ENCODE data around the gene PGM2. TPM values are rescaled to one million over a fixed set of nuclear protein-coding genes. Genes with fewer than 3 reads are reported as not detected.

PGM2 gene
- total and polyA plus RNA-seq, 10 of the 15 experiments (the other 5 are each of a cell fraction or from before 2014, with no cell fraction given): 11.9 to 41.7 (median 37.1) TPM

DNA sequence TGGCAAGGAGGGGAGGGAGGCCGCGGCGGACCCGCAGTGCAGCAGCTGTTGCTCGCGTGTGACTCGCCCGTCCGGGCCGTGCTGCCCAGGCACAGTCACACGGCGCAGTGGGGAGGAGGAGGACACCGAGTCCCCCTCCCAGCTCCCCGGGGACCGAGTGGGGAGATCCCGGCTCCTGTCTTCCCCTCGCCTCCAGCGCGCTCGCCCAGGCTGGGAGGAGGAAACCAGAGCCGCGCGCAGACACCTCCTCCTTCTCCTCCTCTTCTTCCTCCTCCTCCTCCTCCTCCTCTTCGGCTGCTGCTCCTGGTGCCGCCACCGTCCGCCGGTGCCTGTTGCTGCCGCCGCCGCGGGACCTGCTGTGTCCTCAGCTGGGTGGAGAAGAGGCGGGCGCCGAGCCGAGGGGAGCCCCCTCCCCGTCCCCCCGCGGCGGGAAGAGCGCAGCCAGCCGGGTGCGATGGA is 64.3 kb downstream of the PGM2 start, which contains the start of gene TBC1D1:
Gene TBC1D1, plus strand, starts transcription at position 284 of the 459 bp plus-strand sequence. CDS start 11,012 bp downstream, outside the sequence.
- H2AFZ ChIP-seq (ENCODE audit: control insufficient read depth, low read depth, low read length): peak within 1 kb of the TSS; percentile 71
- peak; percentile 57 for ATAC-seq
- peaks cover 13% of the 10 kb centered on the region for H3K4me1 ChIP-seq (ENCODE audit: control insufficient read depth, insufficient read depth, low read length)
- RAD21 ChIA-PET (ENCODE audit: unreplicated experiment): interaction anchor here (0.6 to 3.8 kb wide), 7 partner anchors 31 to 243 kb away, joined by 3 to 29 read pairs (median 4); partner anchors contain the start of gene PGM2
- POLR2A ChIA-PET: interaction anchor here (0.5 to 2.7 kb wide), 5 partner anchors 61 to 1981 kb away, joined by 3 to 14 read pairs (median 3); partner anchors contain the start of gene PGM2
- H3K9me3 ChIP-seq (replicated peaks; ENCODE audit: control insufficient read depth, insufficient read depth, low read length): no peaks in the 10 kb centered on the region
- SMC1A ChIA-PET (ENCODE audit: uncharacterized antibody, unreplicated experiment): interaction anchor here (1.0 to 1.4 kb wide), 3 partner anchors 15 to 145 kb away, joined by 4 to 5 read pairs (median 4); no protein-coding TSS in a partner anchor
- no peaks in the 10 kb centered on the region for H3K27me3 ChIP-seq (replicated peaks in 1 of 2; ENCODE audit: control insufficient read depth in 2 of 2, insufficient read depth in 2 of 2, low read length in 1 of 2)
- H3K9ac ChIP-seq (ENCODE audit: control insufficient read depth, insufficient read depth, low read length): peak within 1 kb of the TSS; percentile 68
- no peak for FAIRE-seq
- H3K4me3 ChIP-seq: peak within 1 kb of the TSS; percentile 59
- in situ Hi-C loops (cut with MboI): no loop called here
- WGBS (ENCODE audit: insufficient coverage, insufficient replicate concordance, low lambda C conversion rate, missing lambda C conversion rate): 1% methylated on average over 14 of the region's 43 CpGs
- no peaks in the 10 kb centered on the region for H4K20me1 ChIP-seq (ENCODE audit: control insufficient read depth, insufficient read depth)
- no peaks in the 10 kb centered on the region; a peak in 1 of 4 replicates for H3K36me3 ChIP-seq (ENCODE audit: control insufficient read depth in 2 of 2, insufficient read depth in 2 of 2, low read length in 1 of 2)
- peaks cover 17% of the 10 kb centered on the region for H3K79me2 ChIP-seq (ENCODE audit: control insufficient read depth, insufficient read depth, low read length)
- peak within 1 kb of the TSS; percentile 70 for H3K27ac ChIP-seq (ENCODE audit: control insufficient read depth, insufficient read depth)
- intact Hi-C loops (cut with micrococcal nuclease; ENCODE audit: unreplicated experiment): loop anchor here (1.0 to 10.0 kb wide), 6 partner anchors 64 to 1649 kb away; partner anchors contain the start of genes ARAP2 and PGM2
- no peak for DNase-seq (ENCODE audit: low read depth, low spot score)
- CTCF ChIA-PET: interaction anchor here (0.6 to 1.4 kb wide), 3 partner anchors 54 to 297 kb away, joined by 3 to 4 read pairs (median 3); no protein-coding TSS in a partner anchor
- BruUV-seq (replicated peaks): no TSS peak
- peak within 1 kb of the TSS; percentile 82 for H3K4me2 ChIP-seq (ENCODE audit: control insufficient read depth, insufficient read depth)
- TF ChIP-seq TCF12 (IDR thresholded peaks at IDR 0.05; ENCODE audit: low read depth, low read length) (peak; percentile 69; the same call in 1 of the 2 replicates), MYB (IDR thresholded peaks at IDR 0.05; ENCODE audit: borderline replicate concordance, low read depth, low read length) (no peak), EED (IDR thresholded peaks at IDR 0.05; ENCODE audit: low read depth) (no peak), BACH1 (IDR thresholded peaks at IDR 0.05; ENCODE audit: borderline replicate concordance) (no peak), MEF2A (IDR thresholded peaks at IDR 0.05; ENCODE audit: insufficient read depth, low read depth, low read length) (no peak), ZNF622 (IDR thresholded peaks at IDR 0.05) (no peak), HDAC2 (IDR thresholded peaks at IDR 0.05) (no peak), EGR1 (IDR thresholded peaks at IDR 0.05; ENCODE audit: borderline replicate concordance in 1 of 2, low read depth in 2 of 2, low read length in 2 of 2) (0 out of 3 replicates have a peak, but pooled peaks of 1 of the 2 experiments have one; percentile 26), SMC3 (IDR thresholded peaks at IDR 0.05; ENCODE audit: borderline replicate concordance, low read length) (no peak), TCF7 (IDR thresholded peaks at IDR 0.05; ENCODE audit: borderline replicate concordance) (no peak), PAX5 (IDR thresholded peaks at IDR 0.05; ENCODE audit: borderline replicate concordance, low read depth, low read length) (peak; percentile 34; the same call in 1 of the 2 replicates), DPF2 (IDR thresholded peaks at IDR 0.05) (no peak; the same call in 1 of the 2 replicates), YBX1 (IDR thresholded peaks at IDR 0.05) (no peak), MYC (IDR thresholded peaks at IDR 0.05; ENCODE audit: insufficient read depth, insufficient read length, insufficient replicate concordance, low read length, severe bottlenecking) (no peak)
- TF ChIP-seq, protein P1, sequence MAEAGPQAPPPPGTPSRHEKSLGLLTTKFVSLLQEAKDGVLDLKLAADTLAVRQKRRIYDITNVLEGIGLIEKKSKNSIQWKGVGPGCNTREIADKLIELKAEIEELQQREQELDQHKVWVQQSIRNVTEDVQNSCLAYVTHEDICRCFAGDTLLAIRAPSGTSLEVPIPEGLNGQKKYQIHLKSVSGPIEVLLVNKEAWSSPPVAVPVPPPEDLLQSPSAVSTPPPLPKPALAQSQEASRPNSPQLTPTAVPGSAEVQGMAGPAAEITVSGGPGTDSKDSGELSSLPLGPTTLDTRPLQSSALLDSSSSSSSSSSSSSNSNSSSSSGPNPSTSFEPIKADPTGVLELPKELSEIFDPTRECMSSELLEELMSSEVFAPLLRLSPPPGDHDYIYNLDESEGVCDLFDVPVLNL (IDR thresholded peaks at IDR 0.05; ENCODE audit: low read depth, low read length): no peak
- TF ChIP-seq, protein P2, sequence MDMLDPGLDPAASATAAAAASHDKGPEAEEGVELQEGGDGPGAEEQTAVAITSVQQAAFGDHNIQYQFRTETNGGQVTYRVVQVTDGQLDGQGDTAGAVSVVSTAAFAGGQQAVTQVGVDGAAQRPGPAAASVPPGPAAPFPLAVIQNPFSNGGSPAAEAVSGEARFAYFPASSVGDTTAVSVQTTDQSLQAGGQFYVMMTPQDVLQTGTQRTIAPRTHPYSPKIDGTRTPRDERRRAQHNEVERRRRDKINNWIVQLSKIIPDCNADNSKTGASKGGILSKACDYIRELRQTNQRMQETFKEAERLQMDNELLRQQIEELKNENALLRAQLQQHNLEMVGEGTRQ (IDR thresholded peaks at IDR 0.05; ENCODE audit: borderline replicate concordance, low read depth, low read length): no peak
- TF ChIP-seq, protein P3, sequence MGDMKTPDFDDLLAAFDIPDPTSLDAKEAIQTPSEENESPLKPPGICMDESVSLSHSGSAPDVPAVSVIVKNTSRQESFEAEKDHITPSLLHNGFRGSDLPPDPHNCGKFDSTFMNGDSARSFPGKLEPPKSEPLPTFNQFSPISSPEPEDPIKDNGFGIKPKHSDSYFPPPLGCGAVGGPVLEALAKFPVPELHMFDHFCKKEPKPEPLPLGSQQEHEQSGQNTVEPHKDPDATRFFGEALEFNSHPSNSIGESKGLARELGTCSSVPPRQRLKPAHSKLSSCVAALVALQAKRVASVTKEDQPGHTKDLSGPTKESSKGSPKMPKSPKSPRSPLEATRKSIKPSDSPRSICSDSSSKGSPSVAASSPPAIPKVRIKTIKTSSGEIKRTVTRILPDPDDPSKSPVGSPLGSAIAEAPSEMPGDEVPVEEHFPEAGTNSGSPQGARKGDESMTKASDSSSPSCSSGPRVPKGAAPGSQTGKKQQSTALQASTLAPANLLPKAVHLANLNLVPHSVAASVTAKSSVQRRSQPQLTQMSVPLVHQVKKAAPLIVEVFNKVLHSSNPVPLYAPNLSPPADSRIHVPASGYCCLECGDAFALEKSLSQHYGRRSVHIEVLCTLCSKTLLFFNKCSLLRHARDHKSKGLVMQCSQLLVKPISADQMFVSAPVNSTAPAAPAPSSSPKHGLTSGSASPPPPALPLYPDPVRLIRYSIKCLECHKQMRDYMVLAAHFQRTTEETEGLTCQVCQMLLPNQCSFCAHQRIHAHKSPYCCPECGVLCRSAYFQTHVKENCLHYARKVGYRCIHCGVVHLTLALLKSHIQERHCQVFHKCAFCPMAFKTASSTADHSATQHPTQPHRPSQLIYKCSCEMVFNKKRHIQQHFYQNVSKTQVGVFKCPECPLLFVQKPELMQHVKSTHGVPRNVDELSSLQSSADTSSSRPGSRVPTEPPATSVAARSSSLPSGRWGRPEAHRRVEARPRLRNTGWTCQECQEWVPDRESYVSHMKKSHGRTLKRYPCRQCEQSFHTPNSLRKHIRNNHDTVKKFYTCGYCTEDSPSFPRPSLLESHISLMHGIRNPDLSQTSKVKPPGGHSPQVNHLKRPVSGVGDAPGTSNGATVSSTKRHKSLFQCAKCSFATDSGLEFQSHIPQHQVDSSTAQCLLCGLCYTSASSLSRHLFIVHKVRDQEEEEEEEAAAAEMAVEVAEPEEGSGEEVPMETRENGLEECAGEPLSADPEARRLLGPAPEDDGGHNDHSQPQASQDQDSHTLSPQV (IDR thresholded peaks at IDR 0.05): no peak
